Measurements from ENCODE around the gene GALNT7. TPM values are rescaled to one million over a fixed set of nuclear protein-coding genes. Genes with fewer than 3 reads are reported as not detected.
A peak's percentile ranks its signal among the peaks of the same experiment; 100 is the strongest.

The GALNT7 gene
- total and polyA plus RNA-seq, 2 donors (not counting 3 experiments of a cell fraction or from before 2014, with no cell fraction given), result 19.6 to 54.6 TPM

DNA sequence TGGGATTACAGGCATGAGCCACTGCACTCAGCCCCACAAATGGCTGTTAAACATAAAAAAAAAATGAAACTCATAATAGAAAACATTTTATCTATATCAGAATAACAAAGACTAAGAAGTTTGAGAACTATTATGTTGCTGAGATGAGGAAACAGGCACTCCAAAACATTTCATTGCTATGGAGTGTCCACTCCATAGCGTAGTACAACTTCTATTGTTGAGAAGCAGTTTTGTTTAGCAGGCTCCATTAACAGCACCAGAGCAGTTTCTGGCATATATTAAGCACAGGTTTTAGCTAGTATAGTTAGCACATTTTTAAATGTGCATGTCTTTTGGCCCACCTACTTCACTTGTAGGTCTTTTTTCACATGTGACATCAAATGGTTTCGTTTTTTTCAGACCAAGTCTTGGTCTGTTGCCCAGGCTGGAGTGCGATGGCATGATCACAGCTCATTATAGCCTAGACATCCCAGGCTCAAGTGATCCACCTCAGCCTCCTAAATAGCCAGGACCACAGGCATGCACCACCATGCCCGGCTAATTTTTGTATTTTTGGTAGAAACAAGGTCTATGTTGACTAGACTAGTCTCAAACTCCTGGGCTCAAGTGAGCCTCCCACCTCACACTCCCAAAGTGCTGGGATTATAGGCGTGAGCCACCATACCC, 159.8 kb downstream of the GALNT7 start:
- ChIA-PET POLR2A (no interaction called here), CTCF (interaction anchor here (5.9 to 8.2 kb wide), 2 partner anchors 8 to 90 kb away, joined by 47 to 70 read pairs; no protein-coding TSS in a partner anchor)
- dilution Hi-C loops (cut with MboI; ENCODE audit: extremely low pct_ligation_motif_present, low sequenced_read_pairs), result no loop called here
- no peak for FAIRE-seq
- Histone ChIP-seq H3K4me2 (ENCODE audit: insufficient read depth, low read length) (no peak overlapping the region), H3K79me2 (ENCODE audit: control insufficient read depth, insufficient read depth, low read length) (peaks cover 28% of the 10 kb centered on the region), H3K4me3 (replicated peaks in 1 of 3; ENCODE audit: insufficient read depth in 1 of 3, low read depth in 1 of 3, low read length in 3 of 3) (no peak overlapping the region), H3K4me1 (ENCODE audit: control insufficient read depth, extremely low read depth, insufficient read depth, low read length) (peaks cover 16% of the 10 kb centered on the region), H3K9ac (replicated peaks; ENCODE audit: extremely low read depth, insufficient read depth, low read length) (no peak overlapping the region), H2AFZ (ENCODE audit: low read depth, low read length) (no peak overlapping the region), H3K9me3 (replicated peaks; ENCODE audit: control insufficient read depth, insufficient read depth, low read length) (no peaks in the 10 kb centered on the region), H3K27me3 (ENCODE audit: control insufficient read depth in 2 of 2, insufficient read depth in 2 of 2, low read length in 2 of 2) (no peaks in the 10 kb centered on the region), H3K27ac (ENCODE audit: insufficient read depth, low read depth, low read length) (no peak overlapping the region), H3K36me3 (ENCODE audit: control insufficient read depth in 2 of 2, extremely low read depth in 1 of 2, insufficient read depth in 2 of 2, low read length in 2 of 2) (peaks cover 4 to 15% of the 10 kb centered on the region in 2 experiments), H3K9me1 (replicated peaks; ENCODE audit: control insufficient read depth, extremely low read depth, insufficient read depth, low read length) (no peaks in the 10 kb centered on the region), H4K20me1 (replicated peaks; ENCODE audit: control insufficient read depth, extremely low read depth, insufficient read depth, low read length) (peaks cover 3% of the 10 kb centered on the region)
- peak; percentile 30 for TF ChIP-seq POLR2A (IDR thresholded peaks at IDR 0.05; ENCODE audit: low read depth, low read length)
- no peak for TF ChIP-seq POLR2AphosphoS5 (IDR thresholded peaks at IDR 0.05; ENCODE audit: insufficient read depth, low read depth, low read length)
- TF ChIP-seq JUN (IDR thresholded peaks at IDR 0.05; ENCODE audit: borderline replicate concordance, insufficient read depth, insufficient read length, low read depth), result no peak
- no peak for TF ChIP-seq MYC (IDR thresholded peaks at IDR 0.05; ENCODE audit: low read depth, low read length)
- TF ChIP-seq, protein P1, sequence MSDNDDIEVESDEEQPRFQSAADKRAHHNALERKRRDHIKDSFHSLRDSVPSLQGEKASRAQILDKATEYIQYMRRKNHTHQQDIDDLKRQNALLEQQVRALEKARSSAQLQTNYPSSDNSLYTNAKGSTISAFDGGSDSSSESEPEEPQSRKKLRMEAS (IDR thresholded peaks at IDR 0.05; ENCODE audit: insufficient read depth, insufficient read length), result no peak
- TF ChIP-seq EZH2 (IDR thresholded peaks at IDR 0.05; ENCODE audit: borderline replicate concordance, low read depth, low read length, severe bottlenecking), result no peak
- no peak for TF ChIP-seq FOS (IDR thresholded peaks at IDR 0.05; ENCODE audit: borderline replicate concordance, insufficient read depth, low read length)
- TF ChIP-seq, protein P2, sequence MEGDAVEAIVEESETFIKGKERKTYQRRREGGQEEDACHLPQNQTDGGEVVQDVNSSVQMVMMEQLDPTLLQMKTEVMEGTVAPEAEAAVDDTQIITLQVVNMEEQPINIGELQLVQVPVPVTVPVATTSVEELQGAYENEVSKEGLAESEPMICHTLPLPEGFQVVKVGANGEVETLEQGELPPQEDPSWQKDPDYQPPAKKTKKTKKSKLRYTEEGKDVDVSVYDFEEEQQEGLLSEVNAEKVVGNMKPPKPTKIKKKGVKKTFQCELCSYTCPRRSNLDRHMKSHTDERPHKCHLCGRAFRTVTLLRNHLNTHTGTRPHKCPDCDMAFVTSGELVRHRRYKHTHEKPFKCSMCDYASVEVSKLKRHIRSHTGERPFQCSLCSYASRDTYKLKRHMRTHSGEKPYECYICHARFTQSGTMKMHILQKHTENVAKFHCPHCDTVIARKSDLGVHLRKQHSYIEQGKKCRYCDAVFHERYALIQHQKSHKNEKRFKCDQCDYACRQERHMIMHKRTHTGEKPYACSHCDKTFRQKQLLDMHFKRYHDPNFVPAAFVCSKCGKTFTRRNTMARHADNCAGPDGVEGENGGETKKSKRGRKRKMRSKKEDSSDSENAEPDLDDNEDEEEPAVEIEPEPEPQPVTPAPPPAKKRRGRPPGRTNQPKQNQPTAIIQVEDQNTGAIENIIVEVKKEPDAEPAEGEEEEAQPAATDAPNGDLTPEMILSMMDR (IDR thresholded peaks at IDR 0.05; ENCODE audit: extremely low read depth in 1 of 2, insufficient read depth in 1 of 2, low read depth in 1 of 2, low read length in 2 of 2), result no peak
- no peak for TF ChIP-seq GATA2 (IDR thresholded peaks at IDR 0.05; ENCODE audit: insufficient read depth, insufficient read length, low read depth, low read length)
- no TSS peak for BruUV-seq (replicated peaks)
- intact Hi-C loops (cut with micrococcal nuclease), result no loop called here
- DNase-seq (ENCODE audit: low read depth, low spot score), result no peak

Data from endothelial cell of umbilical vein (primary cell).